HepG2 (cell line): ENCODE data around the gene ANKRD55. TPM values are rescaled to one million over a fixed set of nuclear protein-coding genes. Genes with fewer than 3 reads are reported as not detected.

Experiments used
- ASH2L ChIP-seq: fragments of 300-600, 200-600 bp; sonication (generic); IDR thresholded peaks from 2 replicates; pipeline ENCODE4 v1.7.0; 2017; ENCODE audit warnings: low read depth, mild to moderate bottlenecking, moderate library complexity, mixed read lengths, low read length; ENCODE audit not compliant: insufficient read length
- CAMTA2 ChIP-seq: sonication (generic); formaldehyde crosslinking; IDR thresholded peaks from 2 replicates; pipeline ENCODE4 v1.4.0; 2020; ENCODE audit warnings: mild to moderate bottlenecking, missing genetic modification reagents, borderline replicate concordance
- CHD4 ChIP-seq: fragments of 200-600 bp; sonication (generic); IDR thresholded peaks from 2 replicates; pipeline ENCODE4 v1.7.0; 2017; ENCODE audit warnings: mild to moderate bottlenecking, low read length, borderline replicate concordance
- E2F5 ChIP-seq: sonication (generic); formaldehyde crosslinking; conservative IDR thresholded peaks from 2 replicates; pipeline ENCODE4 v1.4.0; 2020; ENCODE audit warnings: missing genetic modification reagents
- FOXA3 ChIP-seq: IDR thresholded peaks from 2 replicates; pipeline ENCODE4 v1.6.1; 2016; ENCODE audit warnings: missing genetic modification reagents, missing compliant biosample characterization
- HHEX ChIP-seq: IDR thresholded peaks from 2 replicates; pipeline ENCODE4 v1.6.1; 2016; ENCODE audit warnings: control low read depth
- KIAA2018 ChIP-seq: sonication (generic); formaldehyde crosslinking; IDR thresholded peaks from 2 replicates; pipeline ENCODE4 v1.5.0; 2020; ENCODE audit warnings: mild to moderate bottlenecking, missing genetic modification reagents, borderline replicate concordance
- KLF9 ChIP-seq: IDR thresholded peaks from 2 replicates; pipeline ENCODE4 v1.6.1; 2016; ENCODE audit warnings: low read depth
- RARA ChIP-seq: IDR thresholded peaks from 2 replicates; pipeline ENCODE4 v1.6.1; 2016; ENCODE audit warnings: missing genetic modification reagents, missing compliant biosample characterization
- SMYD3 ChIP-seq: sonication (generic); formaldehyde crosslinking; IDR thresholded peaks from 2 replicates; pipeline ENCODE4 v1.8.1; 2023; ENCODE audit warnings: mild to moderate bottlenecking, missing genetic modification reagents
- STAG1 ChIP-seq: sonication (generic); formaldehyde crosslinking; IDR thresholded peaks from 2 replicates; pipeline ENCODE4 v1.4.0; 2020; ENCODE audit warnings: missing genetic modification reagents
- TBX3 ChIP-seq: fragments of 450-650 bp; IDR thresholded peaks from 2 replicates; pipeline ENCODE4 v1.6.1; 2017; ENCODE audit warnings: antibody characterized with exemption, mild to moderate bottlenecking, inconsistent platforms, borderline replicate concordance
- ZBED4 ChIP-seq: sonication (generic); formaldehyde crosslinking; IDR thresholded peaks from 2 replicates; pipeline ENCODE4 v1.4.0; 2020; ENCODE audit warnings: missing genetic modification reagents, borderline replicate concordance
- ZFP36L2 ChIP-seq: sonication (generic); formaldehyde crosslinking; IDR thresholded peaks from 2 replicates; pipeline ENCODE4 v1.4.0; 2020; ENCODE audit warnings: missing genetic modification reagents
- ZKSCAN8 ChIP-seq: IDR thresholded peaks from 2 replicates; pipeline ENCODE4 v1.6.1; 2016; ENCODE audit warnings: borderline replicate concordance, missing genetic modification reagents, missing compliant biosample characterization
- ZNF124 ChIP-seq: sonication (generic); formaldehyde crosslinking; IDR thresholded peaks from 2 replicates; pipeline ENCODE4 v1.4.0; 2020; ENCODE audit warnings: missing genetic modification reagents
- ZNF224 ChIP-seq: sonication (generic); formaldehyde crosslinking; IDR thresholded peaks from 2 replicates; pipeline ENCODE4 v1.5.0; 2020; ENCODE audit warnings: mild to moderate bottlenecking, missing genetic modification reagents
- polyA plus RNA-seq, 8 experiments: library from polyadenylated mRNA; depleted of rRNA in 3 of 8; stranded (reverse) in 7 of 8; unstranded in 1 of 8; fragments of >200 nt; fragmentation: Illumina TruSeq in 4 of 8; extraction: Trizol in 4 of 8; gene quantifications; 2 replicates each; pipeline versions ENCODE4 v1.2.1 to v1.2.3, GENCODE V29; 2011 to 2016; ENCODE audit warnings: low read depth in 4 of 8, missing spikeins in 1 of 8, mixed read lengths in 1 of 8; ENCODE audit not compliant: insufficient read depth in 1 of 8
- total RNA-seq, 5 experiments: library from RNA; depleted of rRNA; stranded (reverse); fragments of >200 nt; fragmentation: Illumina TruSeq; extraction: Trizol; gene quantifications; 2 replicates each; pipeline ENCODE4 v1.2.3, GENCODE V29; 2016; ENCODE audit warnings: low read depth in 1 of 5

ANKRD55 gene
- total and polyA plus RNA-seq, 2 of the 13 experiments (the other 11 are each of a cell fraction or from before 2014, with no cell fraction given): 0.11 to 0.28 TPM

- TF ChIP-seq KIAA2018 (CRISPR knock-in tag): no peak
- TF ChIP-seq ZNF224 (CRISPR knock-in tag): no peak
- TF ChIP-seq ASH2L: peak; percentile 72
- peak; percentile 43; the same call in 1 of the 2 replicates for TF ChIP-seq HHEX (CRISPR knock-in tag)
- no peak for TF ChIP-seq ZFP36L2 (CRISPR knock-in tag)
- no peak for TF ChIP-seq E2F5 (CRISPR knock-in tag)
- no peak for TF ChIP-seq CHD4
- TF ChIP-seq STAG1 (CRISPR knock-in tag): peak; percentile 49
- peak; percentile 90 for TF ChIP-seq RARA (CRISPR knock-in tag)
- no peak for TF ChIP-seq CAMTA2
- peak; percentile 56; the same call in 1 of the 2 replicates for TF ChIP-seq ZNF124
- peak; percentile 94 for TF ChIP-seq ZKSCAN8
- peak; percentile 54; the same call in 1 of the 2 replicates for TF ChIP-seq TBX3
- TF ChIP-seq FOXA3: peak; percentile 93
- no peak for TF ChIP-seq KLF9 (CRISPR knock-in tag)
- 0 out of 2 replicates have a peak, but pooled peaks have one; percentile 56 for TF ChIP-seq SMYD3 (CRISPR knock-in tag)
- TF ChIP-seq ZBED4 (CRISPR knock-in tag): 0 out of 2 replicates have a peak, but pooled peaks have one; percentile 40
Observed at GRCh38 chr5:56123531-56124243, 109.4 kb downstream of the ANKRD55 start (continued).
